ENCODE measurements around the gene SORCS3.

DNA sequence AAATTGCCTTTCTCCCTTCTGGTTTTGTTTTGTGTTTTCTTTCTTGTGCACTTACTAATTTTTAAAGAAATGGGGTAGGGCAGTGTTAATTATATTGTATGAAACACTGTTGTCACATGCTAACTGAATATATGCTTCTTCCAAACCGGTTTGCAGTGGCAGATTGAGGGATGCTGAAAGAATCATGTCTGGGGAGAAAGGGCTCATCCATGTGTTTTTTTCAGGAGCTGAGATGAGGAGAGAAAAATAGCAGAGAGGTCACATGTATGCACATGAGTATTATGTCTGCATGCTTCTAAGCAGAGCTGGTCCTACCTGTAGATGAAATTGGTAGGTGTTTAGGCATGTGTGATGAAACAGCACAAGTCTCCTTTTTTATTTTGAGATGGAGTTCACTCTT, 17.0 kb downstream of the SORCS3 start:
- TF ChIP-seq, protein P1, sequence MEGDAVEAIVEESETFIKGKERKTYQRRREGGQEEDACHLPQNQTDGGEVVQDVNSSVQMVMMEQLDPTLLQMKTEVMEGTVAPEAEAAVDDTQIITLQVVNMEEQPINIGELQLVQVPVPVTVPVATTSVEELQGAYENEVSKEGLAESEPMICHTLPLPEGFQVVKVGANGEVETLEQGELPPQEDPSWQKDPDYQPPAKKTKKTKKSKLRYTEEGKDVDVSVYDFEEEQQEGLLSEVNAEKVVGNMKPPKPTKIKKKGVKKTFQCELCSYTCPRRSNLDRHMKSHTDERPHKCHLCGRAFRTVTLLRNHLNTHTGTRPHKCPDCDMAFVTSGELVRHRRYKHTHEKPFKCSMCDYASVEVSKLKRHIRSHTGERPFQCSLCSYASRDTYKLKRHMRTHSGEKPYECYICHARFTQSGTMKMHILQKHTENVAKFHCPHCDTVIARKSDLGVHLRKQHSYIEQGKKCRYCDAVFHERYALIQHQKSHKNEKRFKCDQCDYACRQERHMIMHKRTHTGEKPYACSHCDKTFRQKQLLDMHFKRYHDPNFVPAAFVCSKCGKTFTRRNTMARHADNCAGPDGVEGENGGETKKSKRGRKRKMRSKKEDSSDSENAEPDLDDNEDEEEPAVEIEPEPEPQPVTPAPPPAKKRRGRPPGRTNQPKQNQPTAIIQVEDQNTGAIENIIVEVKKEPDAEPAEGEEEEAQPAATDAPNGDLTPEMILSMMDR (IDR thresholded peaks at IDR 0.05; ENCODE audit: low read length) = no peak
- no peak for TF ChIP-seq EZH2phosphoT487 (IDR thresholded peaks at IDR 0.05; ENCODE audit: low read length)

Data from MM.1S (cell line).